Sigmoid colon (tissue), 7 donors: ENCODE data around the gene ITGA11. TPM values are rescaled to one million over a fixed set of nuclear protein-coding genes. Genes with fewer than 3 reads are reported as not detected.

Experiments
- DNase-seq: peaks from one replicate; pipeline ENCODE4 v3.0.0-alpha.2; 2019
- H3K27ac ChIP-seq, 4 donors: fragments of 200-600 bp; sonication (generic); one replicate each; pipeline ENCODE4 v1.5.1; 2016 to 2019; ENCODE audit warnings: mild to moderate bottlenecking in 1 of 4
- H3K27me3 ChIP-seq, 3 donors: fragments of 200-600 bp; sonication (generic); one replicate each; pipeline ENCODE4 v1.5.1; 2019; ENCODE audit warnings: mild to moderate bottlenecking in 1 of 3
- H3K36me3 ChIP-seq, 4 donors: fragments of 200-600 bp; sonication (generic); one replicate each; pipeline ENCODE4 v1.5.1; 2016 to 2019
- H3K4me1 ChIP-seq, 4 donors: fragments of 200-600 bp; sonication (generic); one replicate each; pipeline ENCODE4 v1.5.1; 2017 to 2019
- H3K4me3 ChIP-seq, 4 donors: fragments of 200-600 bp; sonication (generic); one replicate each; pipeline ENCODE4 v1.5.1; 2017 to 2019; ENCODE audit warnings: mild to moderate bottlenecking in 2 of 4, moderate library complexity in 1 of 4
- H3K9me3 ChIP-seq, 4 donors: fragments of 200-600 bp in 3 of 4; sonication (generic) in 3 of 4; one replicate each; pipeline versions ENCODE4 v1.5.1 to v1.6.1; 2013 to 2019
- CTCF ChIP-seq, 4 experiments: fragments of 450-650 bp in 3 of 4; fragments of 200-600 bp in 1 of 4; IDR thresholded peaks; one replicate each; pipeline ENCODE4 v1.5.1; 2016 to 2019; ENCODE audit warnings: antibody characterized with exemption in 4 of 4, mild to moderate bottlenecking in 3 of 4, moderate library complexity in 2 of 4
- EP300 ChIP-seq, 4 donors: sonication (generic); formaldehyde crosslinking; IDR thresholded peaks; one replicate each; pipeline ENCODE4 v1.6.1; 2017; ENCODE audit warnings: antibody characterized with exemption in 4 of 4
- POLR2A ChIP-seq, 2 donors: fragments of 450-650 bp; IDR thresholded peaks; one replicate each; pipeline ENCODE4 v1.6.1; 2016; ENCODE audit warnings: antibody characterized with exemption in 2 of 2, mild to moderate bottlenecking in 2 of 2, moderate library complexity in 2 of 2
- POLR2AphosphoS5 ChIP-seq, 4 donors: sonication (generic); formaldehyde crosslinking; IDR thresholded peaks; one replicate each; pipeline ENCODE4 v1.6.1; 2017; ENCODE audit warnings: antibody characterized with exemption in 4 of 4
- WGBS, 2 donors: extraction: QIAGEN DNeasy Blood & Tissue Kit; methylation state at CpG; one replicate each; pipeline ENCODE4 v1.1.7; 2013; 5-methylcytosine and 5-hydroxymethylcytosine counted together
- intact Hi-C: fragments of 100-400 bp; cut with DNase I; formaldehyde crosslinking; loops from one replicate; pipeline ENCODE4 v1.15.1; 2023
- polyA plus RNA-seq, 3 donors: library from polyadenylated mRNA; stranded (reverse); fragments of 200-250 nt; gene quantifications; one replicate each; pipeline ENCODE4 v1.2.3, GENCODE V29; 2013
- total RNA-seq, 4 donors: library from RNA; depleted of rRNA; stranded (reverse); fragments of >200 nt; gene quantifications; one replicate each; pipeline ENCODE4 v1.1.0, GENCODE V29; 2016
- donor health status: healthy with polysubstance abuse.
- donor health status: Bipolar disorder and iron deficiency.
- donor health status: healthy.

The ITGA11 gene
- total and polyA plus RNA-seq, 7 donors: 0.71 to 6.1 (median 1.2) TPM

DNA sequence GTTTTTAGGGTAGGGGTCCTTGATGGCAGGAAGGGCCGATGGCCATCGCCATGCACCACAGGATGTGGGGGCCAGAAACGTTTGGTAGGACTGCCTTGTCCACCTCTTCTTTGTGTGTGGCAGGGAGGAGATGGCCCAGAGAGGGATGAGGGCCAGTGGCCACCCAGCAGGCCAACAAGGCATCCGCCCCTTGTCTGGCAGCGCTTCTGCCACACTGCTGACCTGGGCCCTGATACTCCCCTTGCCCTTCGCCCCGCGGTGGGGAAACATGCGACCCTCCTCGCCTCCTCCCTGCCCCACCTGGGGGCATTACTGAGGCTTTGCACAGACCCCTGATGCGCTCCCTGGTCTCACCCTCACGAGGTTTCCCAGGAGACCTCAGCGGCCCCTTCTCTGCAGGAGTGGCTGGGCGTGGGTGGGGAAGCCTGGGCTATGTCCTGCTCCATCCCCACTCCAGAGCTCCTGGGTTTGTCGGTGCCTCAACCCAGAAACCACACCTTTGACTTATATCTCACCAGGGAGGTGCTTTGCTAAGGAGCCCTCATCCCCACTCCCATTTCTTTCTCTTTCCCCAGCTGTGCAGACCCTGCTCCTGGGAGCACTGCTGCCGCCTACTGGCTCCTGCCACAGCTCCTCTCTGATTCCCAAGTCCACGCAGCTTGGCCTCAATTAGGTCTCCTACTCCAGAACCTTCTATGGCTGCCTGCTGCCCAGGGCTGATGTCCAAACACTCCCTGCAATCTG, 115.7 kb downstream of the ITGA11 start:
- H3K27ac ChIP-seq: no peak overlapping the region
- DNase-seq: peak; percentile 58
- TF ChIP-seq CTCF (IDR thresholded peaks at IDR 0.05): no peak
- no peak for TF ChIP-seq POLR2A (IDR thresholded peaks at IDR 0.05)
- TF ChIP-seq EP300 (IDR thresholded peaks at IDR 0.05): no peak
- no peak for TF ChIP-seq POLR2AphosphoS5 (IDR thresholded peaks at IDR 0.05)
- H3K27me3 ChIP-seq: no peaks in the 10 kb centered on the region
- 70 to 79% methylated on average over 17 of the region's 17 CpGs for WGBS, 2 donors
- intact Hi-C loops: no loop called here
- no peaks in the 10 kb centered on the region for H3K9me3 ChIP-seq
- H3K4me3 ChIP-seq: no peak overlapping the region
- H3K36me3 ChIP-seq: no peaks in the 10 kb centered on the region
- H3K4me1 ChIP-seq: no peaks in the 10 kb centered on the region

DNA sequence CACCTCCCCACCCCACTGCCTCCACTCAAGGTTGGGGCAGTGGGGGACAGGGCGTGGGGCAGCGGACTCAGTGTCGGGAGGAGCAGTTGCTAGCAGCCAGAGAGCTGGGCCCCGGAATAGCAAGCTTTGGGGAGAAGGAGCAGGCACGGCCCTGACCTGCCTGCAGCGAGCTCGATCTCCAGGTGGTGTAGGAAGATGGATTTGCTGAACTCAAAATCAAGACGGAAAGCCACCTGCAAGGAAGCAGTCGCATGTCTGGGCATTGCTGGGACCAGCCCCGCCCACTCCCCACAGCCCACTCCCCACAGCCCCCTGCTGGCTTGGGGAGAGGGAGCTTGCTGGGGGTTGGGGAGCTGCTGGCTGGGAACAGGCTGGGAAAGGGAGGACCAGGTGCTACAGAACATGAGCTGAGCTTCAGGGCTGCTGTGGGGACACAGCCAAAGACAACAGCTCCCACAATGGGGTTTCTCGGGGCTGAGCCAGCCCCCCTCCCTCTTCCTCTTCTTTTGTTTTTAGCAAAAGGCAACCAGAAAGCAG, 116.4 kb downstream of the ITGA11 start:
- Histone ChIP-seq H3K4me3 (no peak overlapping the region), H3K36me3 (no peaks in the 10 kb centered on the region), H3K4me1 (no peaks in the 10 kb centered on the region), H3K27ac (no peak overlapping the region), H3K9me3 (no peaks in the 10 kb centered on the region), H3K27me3 (no peaks in the 10 kb centered on the region)
- 70 to 77% methylated on average over 11 of the region's 11 CpGs for WGBS, 2 donors
- no peak for DNase-seq
- TF ChIP-seq CTCF (IDR thresholded peaks at IDR 0.05) (no peak), POLR2A (IDR thresholded peaks at IDR 0.05) (no peak), POLR2AphosphoS5 (IDR thresholded peaks at IDR 0.05) (no peak), EP300 (IDR thresholded peaks at IDR 0.05) (no peak)
- intact Hi-C loops: no loop called here

- intact Hi-C loops: no loop called here
- TF ChIP-seq POLR2A (IDR thresholded peaks at IDR 0.05) (no peak), EP300 (IDR thresholded peaks at IDR 0.05) (no peak), POLR2AphosphoS5 (IDR thresholded peaks at IDR 0.05) (no peak), CTCF (IDR thresholded peaks at IDR 0.05) (no peak)
- no peak for DNase-seq
- Histone ChIP-seq H3K27ac (no peak overlapping the region), H3K36me3 (no peaks in the 10 kb centered on the region), H3K9me3 (no peaks in the 10 kb centered on the region), H3K4me3 (no peak overlapping the region), H3K4me1 (no peaks in the 10 kb centered on the region), H3K27me3 (no peaks in the 10 kb centered on the region)
- 73 to 90% methylated on average over 1 of the region's 1 CpG for whole genome bisulfite sequencing, 2 donors
Measured at GRCh38 chr15:68315035-68315434, 116.9 kb downstream of the ITGA11 start.

DNA sequence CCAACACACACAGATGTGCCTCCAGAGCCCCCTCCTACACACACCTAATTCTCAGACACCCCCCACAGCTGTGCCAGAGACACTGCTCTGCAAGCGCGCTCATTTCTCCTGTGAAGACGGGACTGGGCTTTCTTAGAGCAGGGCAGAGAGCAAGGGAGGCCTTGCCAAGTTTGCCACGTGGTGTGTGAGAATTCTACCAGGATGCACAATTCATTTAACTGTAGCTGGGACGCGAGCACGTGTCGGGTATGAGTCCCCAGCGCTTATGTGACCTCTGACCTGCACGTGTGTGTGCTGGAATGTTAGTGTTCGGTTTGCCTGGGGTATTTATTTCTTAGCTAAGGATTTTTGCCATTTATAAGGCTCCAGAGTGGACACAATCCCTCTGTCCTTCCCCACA, 117.4 kb downstream of the ITGA11 start:
- WGBS, 2 donors: 54 to 85% methylated on average over 11 of the region's 11 CpGs
- no peaks in the 10 kb centered on the region for H3K4me1 ChIP-seq
- H3K27ac ChIP-seq: no peak overlapping the region
- no peak for TF ChIP-seq CTCF (IDR thresholded peaks at IDR 0.05)
- no peak for TF ChIP-seq POLR2AphosphoS5 (IDR thresholded peaks at IDR 0.05)
- no peak for TF ChIP-seq POLR2A (IDR thresholded peaks at IDR 0.05)
- no peak for TF ChIP-seq EP300 (IDR thresholded peaks at IDR 0.05)
- no peak overlapping the region for H3K4me3 ChIP-seq
- no peaks in the 10 kb centered on the region for H3K9me3 ChIP-seq
- H3K27me3 ChIP-seq: no peaks in the 10 kb centered on the region
- intact Hi-C loops: no loop called here
- DNase-seq: no peak
- no peaks in the 10 kb centered on the region for H3K36me3 ChIP-seq
